IMR-90 (cell line): ENCODE data around the gene SPOCK3. TPM values are rescaled to one million over a fixed set of nuclear protein-coding genes. Genes with fewer than 3 reads are reported as not detected.

Source experiments
- ATAC-seq: fragments of 200-7000 bp; cut with Tn5 transposase; 2 replicates; pipeline ENCODE4 v1.9.1; 2020; ENCODE audit warnings: low read depth, mild to moderate bottlenecking, moderate library complexity
- BruUV-seq: library from RNA; stranded (reverse); fragments of 400-500 nt; replicated peaks from 2 replicates; lab custom pipeline; 2021; lab: Mats Ljungman, UMichigan
- CTCF ChIA-PET: fragments of 300-600 bp; formaldehyde crosslinking; extraction: SDS; loops from one replicate; lab custom pipeline; 2021; ENCODE audit warnings: antibody characterized with exemption; lab: Yijun Ruan, JAX
- POLR2A ChIA-PET: fragments of 300-600 bp; sonication (Branson Sonifier 250); formaldehyde crosslinking; loops from one replicate; lab custom pipeline; 2022; ENCODE audit warnings: antibody characterized with exemption; ENCODE audit not compliant: unreplicated experiment; lab: Charles Lee
- DNase-seq: peaks from one replicate; pipeline ENCODE4 v3.0.0; 2013
- H2AFZ ChIP-seq: replicated peaks from 2 replicates; pipeline ENCODE3; 2013; ENCODE audit warnings: low read length, mild to moderate bottlenecking; ENCODE audit not compliant: poor library complexity
- H2AK5ac ChIP-seq: 2 replicates; pipeline ENCODE4 v1.6.1; 2013; ENCODE audit warnings: low read depth, low read length, inconsistent platforms
- H2AK9ac ChIP-seq: replicated peaks from 2 replicates; pipeline ENCODE3; 2013; ENCODE audit warnings: mild to moderate bottlenecking, low read depth, low read length, moderate library complexity; ENCODE audit not compliant: poor library complexity
- H2BK120ac ChIP-seq: 2 replicates; pipeline ENCODE4 v1.6.1; 2013; ENCODE audit warnings: low read depth, low read length, inconsistent platforms
- H2BK15ac ChIP-seq: 3 replicates; pipeline ENCODE4 v1.6.1; 2013; ENCODE audit warnings: low read depth, low read length, inconsistent platforms
- H2BK20ac ChIP-seq: 2 replicates; pipeline ENCODE4 v1.6.1; 2013; ENCODE audit warnings: low read depth, mild to moderate bottlenecking, inconsistent platforms, low read length, moderate library complexity
- H2BK5ac ChIP-seq: 2 replicates; pipeline ENCODE4 v1.6.1; 2013; ENCODE audit warnings: mild to moderate bottlenecking, low read depth, low read length, inconsistent platforms; ENCODE audit not compliant: poor library complexity, severe bottlenecking
- H3K14ac ChIP-seq: replicated peaks from 2 replicates; pipeline ENCODE4 v1.6.1; 2013; ENCODE audit warnings: low read depth, low read length, inconsistent platforms
- H3K18ac ChIP-seq: 2 replicates; pipeline ENCODE4 v1.6.1; 2013; ENCODE audit warnings: low read depth, low read length, control low read depth
- H3K23ac ChIP-seq: 2 replicates; pipeline ENCODE4 v1.6.1; 2013; ENCODE audit warnings: low read depth, low read length, inconsistent platforms
- H3K27ac ChIP-seq: 2 replicates; pipeline ENCODE4 v1.5.1; 2013; ENCODE audit warnings: mild to moderate bottlenecking, control low read depth, low read length; ENCODE audit not compliant: insufficient read depth
- H3K27me3 ChIP-seq: 2 replicates; pipeline ENCODE4 v1.6.1; 2013; ENCODE audit warnings: low read length; ENCODE audit not compliant: control insufficient read depth, insufficient read depth
- H3K36me3 ChIP-seq: 2 replicates; pipeline ENCODE4 v1.6.1; 2013; ENCODE audit warnings: low read length, mixed read lengths; ENCODE audit not compliant: control insufficient read depth, insufficient read depth
- H3K4ac ChIP-seq: 2 replicates; pipeline ENCODE4 v1.6.1; 2013; ENCODE audit warnings: low read depth, low read length, inconsistent platforms
- H3K4me1 ChIP-seq: 2 replicates; pipeline ENCODE4 v1.6.1; 2013; ENCODE audit warnings: low read length, mixed read lengths; ENCODE audit not compliant: control insufficient read depth, insufficient read depth
- H3K4me2 ChIP-seq: 2 replicates; pipeline ENCODE4 v1.6.1; 2013; ENCODE audit warnings: low read depth, mild to moderate bottlenecking, control low read depth, low read length, moderate library complexity
- H3K4me3 ChIP-seq: 2 replicates; pipeline ENCODE4 v1.5.1; 2013; ENCODE audit warnings: low read depth, mild to moderate bottlenecking, control low read depth, low read length, moderate library complexity; ENCODE audit not compliant: insufficient read depth
- H3K56ac ChIP-seq: 2 replicates; pipeline ENCODE4 v1.6.1; 2013; ENCODE audit warnings: low read length, inconsistent platforms; ENCODE audit not compliant: insufficient read depth; ENCODE audit errors: extremely low read depth
- H3K79me1 ChIP-seq, 2 experiments: 2 replicates each; pipeline ENCODE4 v1.6.1; 2013; ENCODE audit warnings: low read length in 2 of 2, inconsistent platforms in 1 of 2, low read depth in 1 of 2
- H3K9ac ChIP-seq: 2 replicates; pipeline ENCODE4 v1.6.1; 2013; ENCODE audit warnings: low read depth, low read length, control low read depth
- H3K9me1 ChIP-seq: 2 replicates; pipeline ENCODE4 v1.6.1; 2013; ENCODE audit warnings: low read length, inconsistent platforms; ENCODE audit not compliant: insufficient read depth
- H3K9me3 ChIP-seq: 2 replicates; pipeline ENCODE4 v1.6.1; 2013; ENCODE audit warnings: low read length; ENCODE audit not compliant: control insufficient read depth, insufficient read depth
- H4K20me1 ChIP-seq: 2 replicates; pipeline ENCODE4 v1.6.1; 2013; ENCODE audit warnings: low read length, inconsistent platforms; ENCODE audit not compliant: insufficient read depth
- H4K5ac ChIP-seq: 2 replicates; pipeline ENCODE4 v1.6.1; 2013; ENCODE audit warnings: mild to moderate bottlenecking, low read depth, low read length, control low read depth
- H4K8ac ChIP-seq, 2 experiments: 2 replicates each; pipeline ENCODE4 v1.6.1; 2013; ENCODE audit warnings: low read depth in 2 of 2, low read length in 2 of 2, control low read depth in 1 of 2, inconsistent platforms in 1 of 2
- H4K91ac ChIP-seq: 2 replicates; pipeline ENCODE4 v1.6.1; 2013; ENCODE audit warnings: low read depth, low read length, inconsistent platforms; ENCODE audit not compliant: insufficient read depth
- BHLHE40 ChIP-seq: fragments of 150-350 bp; IDR thresholded peaks from 2 replicates; pipeline ENCODE4 v1.6.1; 2016; ENCODE audit warnings: mild to moderate bottlenecking, low read depth, low read length
- CEBPB ChIP-seq: IDR thresholded peaks from 2 replicates; pipeline ENCODE4 v1.6.1; 2012; ENCODE audit warnings: low read depth, low read length, improper control_type of control experiment
- ELK1 ChIP-seq: fragments of 150-350 bp; IDR thresholded peaks from 2 replicates; pipeline ENCODE4 v1.6.1; 2016; ENCODE audit warnings: low read depth, mild to moderate bottlenecking, low read length, moderate library complexity, borderline replicate concordance
- FOS ChIP-seq: fragments of 150-350 bp; IDR thresholded peaks from 2 replicates; pipeline ENCODE4 v1.6.1; 2016; ENCODE audit warnings: low read depth, low read length
- MAZ ChIP-seq: IDR thresholded peaks from 2 replicates; pipeline ENCODE4 v1.6.1; 2012; ENCODE audit warnings: low read depth, mild to moderate bottlenecking, low read length, improper control_type of control experiment, moderate library complexity, borderline replicate concordance
- MXI1 ChIP-seq: IDR thresholded peaks from 2 replicates; pipeline ENCODE4 v1.6.1; 2012; ENCODE audit warnings: low read depth, mild to moderate bottlenecking, low read length, moderate library complexity, borderline replicate concordance
- POLR2A ChIP-seq: IDR thresholded peaks from 2 replicates; pipeline ENCODE4 v1.6.1; 2012; ENCODE audit warnings: mild to moderate bottlenecking, low read depth, low read length
- WGBS, 2 experiments: methylation state at CpG; one replicate each; pipeline versions ENCODE4 v1.1.5 to v1.1.7; 2013; ENCODE audit warnings: missing lambda C conversion rate in 2 of 2; ENCODE audit not compliant: insufficient read length in 1 of 2; ENCODE audit errors: extremely low coverage in 2 of 2; 5-methylcytosine and 5-hydroxymethylcytosine counted together
- dilution Hi-C: fragments of 300-500 bp; cut with HindIII; formaldehyde crosslinking; loops from one replicate; pipeline ENCODE4 v1.14.3; 2018; ENCODE audit warnings: low sequenced_read_pairs; ENCODE audit not compliant: unreplicated experiment
- in situ Hi-C: fragments of 300-500 bp; cut with MboI; formaldehyde crosslinking; loops from 3 replicates; pipeline ENCODE4 v1.14.3; 2019; ENCODE audit warnings: low sequenced_read_pairs, inconsistent platforms, mixed read lengths
- intact Hi-C: fragments of 100-400 bp; cut with micrococcal nuclease; formaldehyde crosslinking; loops from 2 replicates; pipeline ENCODE4 v1.10.0; 2022
- polyA plus RNA-seq, 3 experiments: library from polyadenylated mRNA; depleted of rRNA; stranded (reverse); fragments of >200 nt; gene quantifications; 2 replicates each; pipeline ENCODE4 v1.2.3, GENCODE V29; 2012; ENCODE audit warnings: low replicate concordance in 1 of 3
- total RNA-seq: library from RNA; depleted of rRNA; stranded (reverse); fragments of >200 nt; gene quantifications from 2 replicates; pipeline ENCODE4 v1.2.3, GENCODE V29; 2012

The SPOCK3 gene
- total and polyA plus RNA-seq, 2 of the 4 experiments (the other 2 are of a cell fraction): not detected

GRCh38 chr4:166823848-166824247, 410.4 kb downstream of the SPOCK3 start:
- no TSS peak for BruUV-seq
- TF ChIP-seq ELK1 (no peak), MAZ (no peak), MXI1 (no peak), BHLHE40 (no peak), POLR2A (no peak), FOS (no peak), CEBPB (no peak)
- H4K5ac ChIP-seq: no peak overlapping the region
- ChIA-PET POLR2A (no interaction called here), CTCF (no interaction called here)
- H3K36me3 ChIP-seq: no peaks in the 10 kb centered on the region
- peaks cover 5% of the 10 kb centered on the region; the same call in 1 of the 2 replicates for H3K9me3 ChIP-seq
- no peak overlapping the region for H3K9ac ChIP-seq
- no peak overlapping the region for H2AK5ac ChIP-seq
- H2BK20ac ChIP-seq: no peak overlapping the region
- no peak overlapping the region for H2BK15ac ChIP-seq
- H3K4ac ChIP-seq: no peak overlapping the region
- H4K8ac ChIP-seq: no peak overlapping the region
- no peak overlapping the region for H3K18ac ChIP-seq
- in situ Hi-C loops: no loop called here
- no peak overlapping the region for H2AFZ ChIP-seq
- dilution Hi-C loops: no loop called here
- no peaks in the 10 kb centered on the region for H3K27me3 ChIP-seq
- intact Hi-C loops: no loop called here
- no peak overlapping the region for H2BK5ac ChIP-seq
- H3K27ac ChIP-seq: no peak overlapping the region
- no peak overlapping the region for H3K4me2 ChIP-seq
- WGBS, 2 experiments: 22% methylated on average over 3 of the region's 3 CpGs; no CpG with 5 or more reads in 1 of the 2 experiments
- no peak overlapping the region for H4K91ac ChIP-seq
- H3K23ac ChIP-seq: no peak overlapping the region
- H2BK120ac ChIP-seq: no peak overlapping the region
- no peak overlapping the region for H3K56ac ChIP-seq
- no peak overlapping the region for H2AK9ac ChIP-seq
- H3K4me3 ChIP-seq: no peak overlapping the region
- DNase-seq (no peak), ATAC-seq (no peak)
- no peaks in the 10 kb centered on the region for H4K20me1 ChIP-seq
- no peaks in the 10 kb centered on the region for H3K9me1 ChIP-seq
- no peaks in the 10 kb centered on the region for H3K4me1 ChIP-seq
- no peak overlapping the region for H3K14ac ChIP-seq
- H3K79me1 ChIP-seq: no peaks in the 10 kb centered on the region
